ENCODE data around the gene NPL.

DNA sequence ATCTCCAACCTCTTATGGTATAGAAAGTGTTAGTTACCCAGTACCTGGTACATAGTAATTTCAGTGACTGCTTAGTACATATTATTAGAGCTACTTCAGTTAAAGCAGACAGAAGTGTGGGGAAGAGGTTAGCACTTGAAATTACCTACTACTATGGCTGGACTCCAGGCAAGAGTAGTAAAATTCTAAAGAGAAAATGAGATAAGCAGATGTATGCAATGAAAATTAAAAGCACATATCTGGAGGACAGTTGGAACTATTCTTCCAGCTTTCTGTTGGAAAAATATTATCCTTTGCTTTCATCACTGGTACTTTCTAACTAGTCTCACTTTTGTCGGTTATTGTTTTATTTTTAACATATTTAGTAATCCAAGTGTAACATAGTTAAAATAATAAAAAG, 73.3 kb downstream of the NPL start:
- TF ChIP-seq EZH2 (IDR thresholded peaks at IDR 0.05; ENCODE audit: borderline replicate concordance, low read depth, low read length, poor library complexity, severe bottlenecking), result no peak
- TF ChIP-seq, protein P1, sequence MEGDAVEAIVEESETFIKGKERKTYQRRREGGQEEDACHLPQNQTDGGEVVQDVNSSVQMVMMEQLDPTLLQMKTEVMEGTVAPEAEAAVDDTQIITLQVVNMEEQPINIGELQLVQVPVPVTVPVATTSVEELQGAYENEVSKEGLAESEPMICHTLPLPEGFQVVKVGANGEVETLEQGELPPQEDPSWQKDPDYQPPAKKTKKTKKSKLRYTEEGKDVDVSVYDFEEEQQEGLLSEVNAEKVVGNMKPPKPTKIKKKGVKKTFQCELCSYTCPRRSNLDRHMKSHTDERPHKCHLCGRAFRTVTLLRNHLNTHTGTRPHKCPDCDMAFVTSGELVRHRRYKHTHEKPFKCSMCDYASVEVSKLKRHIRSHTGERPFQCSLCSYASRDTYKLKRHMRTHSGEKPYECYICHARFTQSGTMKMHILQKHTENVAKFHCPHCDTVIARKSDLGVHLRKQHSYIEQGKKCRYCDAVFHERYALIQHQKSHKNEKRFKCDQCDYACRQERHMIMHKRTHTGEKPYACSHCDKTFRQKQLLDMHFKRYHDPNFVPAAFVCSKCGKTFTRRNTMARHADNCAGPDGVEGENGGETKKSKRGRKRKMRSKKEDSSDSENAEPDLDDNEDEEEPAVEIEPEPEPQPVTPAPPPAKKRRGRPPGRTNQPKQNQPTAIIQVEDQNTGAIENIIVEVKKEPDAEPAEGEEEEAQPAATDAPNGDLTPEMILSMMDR (conservative IDR thresholded peaks at IDR 0.05; ENCODE audit: low read depth, low read length), result no peak
